Measurements from ENCODE around the gene PPP1R1C.

Gene PPP1R1C

GRCh38 chr2:181995289-181995688 lies 9.6 kb downstream of the PPP1R1C start:
- no peak for TF ChIP-seq CTCF (IDR thresholded peaks at IDR 0.05; ENCODE audit: insufficient read depth, low read depth, low read length, missing control alignments)
- no peak for DNase-seq (ENCODE audit: low read depth)
- H3K4me3 ChIP-seq (ENCODE audit: low read depth, low read length): no peak overlapping the region

- no peak overlapping the region for H3K4me3 ChIP-seq (ENCODE audit: low read depth, low read length)
- no peak for DNase-seq (ENCODE audit: low read depth)
- TF ChIP-seq CTCF (IDR thresholded peaks at IDR 0.05; ENCODE audit: insufficient read depth, low read depth, low read length, missing control alignments): no peak
Observed at GRCh38 chr2:181998041-181998835, 12.6 kb downstream of the PPP1R1C start.

GRCh38 chr2:181998891-181999654 lies 13.4 kb downstream of the PPP1R1C start:
- no peak for TF ChIP-seq CTCF (IDR thresholded peaks at IDR 0.05; ENCODE audit: insufficient read depth, low read depth, low read length, missing control alignments)
- no peak overlapping the region for H3K4me3 ChIP-seq (ENCODE audit: low read depth, low read length)
- DNase-seq (ENCODE audit: low read depth): no peak

GRCh38 chr2:181999911-182000310 lies 14.3 kb downstream of the PPP1R1C start:
- no peak for DNase-seq (ENCODE audit: low read depth)
- no peak for TF ChIP-seq CTCF (IDR thresholded peaks at IDR 0.05; ENCODE audit: insufficient read depth, low read depth, low read length, missing control alignments)
- H3K4me3 ChIP-seq (ENCODE audit: low read depth, low read length): no peak overlapping the region

- no peak overlapping the region for H3K4me3 ChIP-seq (ENCODE audit: low read depth, low read length)
- no peak for DNase-seq (ENCODE audit: low read depth)
- no peak for TF ChIP-seq CTCF (IDR thresholded peaks at IDR 0.05; ENCODE audit: insufficient read depth, low read depth, low read length, missing control alignments)
Observed at GRCh38 chr2:182004945-182005520, 19.4 kb downstream of the PPP1R1C start.

- no peak overlapping the region for H3K4me3 ChIP-seq (ENCODE audit: low read depth, low read length)
- no peak for TF ChIP-seq CTCF (IDR thresholded peaks at IDR 0.05; ENCODE audit: insufficient read depth, low read depth, low read length, missing control alignments)
- DNase-seq (ENCODE audit: low read depth): no peak
Observed at GRCh38 chr2:182006595-182007341, 21.1 kb downstream of the PPP1R1C start.

Data from GM12865 (cell line).